ENCODE measurements around the gene SAGE1. TPM values are rescaled to one million over a fixed set of nuclear protein-coding genes. Genes with fewer than 3 reads are reported as not detected.
"Not testable (repeated sequence)": the region's sequence is repeated elsewhere in the genome, so short reads cannot be mapped to it uniquely, and the experiment has no call there.

SAGE1 gene
- total RNA-seq, 1 donor from 2014 or later: not detected

- no peaks in the 10 kb centered on the region for H3K9me3 Mint-ChIP-seq
- TF ChIP-seq CTCF (IDR thresholded peaks at IDR 0.05): no peak
- ChIA-PET POLR2A (no interaction called here), CTCF (no interaction called here)
- DNase-seq (no peak), ATAC-seq (ENCODE audit: low read depth) (no peak)
- H3K4me1 Mint-ChIP-seq: no peaks in the 10 kb centered on the region
- intact Hi-C loops (cut with micrococcal nuclease): no loop called here
- no peak overlapping the region for H3K4me3 Mint-ChIP-seq
- H3K36me3 Mint-ChIP-seq (ENCODE audit: low read depth): no peaks in the 10 kb centered on the region
- H3K27ac Mint-ChIP-seq: no peak overlapping the region
- H3K27me3 Mint-ChIP-seq: peaks cover 2% of the 10 kb centered on the region
These were observed 735 bp upstream of the SAGE1 start for GRCh38 chrX:135892781-135893180.

- Mint-ChIP-seq H3K9me3 (no peaks in the 10 kb centered on the region), H3K4me1 (no peaks in the 10 kb centered on the region), H3K36me3 (ENCODE audit: low read depth) (no peaks in the 10 kb centered on the region), H3K27ac (no peak overlapping the region), H3K27me3 (no peaks in the 10 kb centered on the region), H3K4me3 (no peak overlapping the region)
- ChIA-PET POLR2A (no interaction called here), CTCF (no interaction called here)
- intact Hi-C loops (cut with micrococcal nuclease): no loop called here
- DNase-seq (no peak), ATAC-seq (ENCODE audit: low read depth) (no peak)
- no peak for TF ChIP-seq CTCF (IDR thresholded peaks at IDR 0.05)
These were observed 16.7 kb downstream of the SAGE1 start for GRCh38 chrX:135910251-135910650.

DNA sequence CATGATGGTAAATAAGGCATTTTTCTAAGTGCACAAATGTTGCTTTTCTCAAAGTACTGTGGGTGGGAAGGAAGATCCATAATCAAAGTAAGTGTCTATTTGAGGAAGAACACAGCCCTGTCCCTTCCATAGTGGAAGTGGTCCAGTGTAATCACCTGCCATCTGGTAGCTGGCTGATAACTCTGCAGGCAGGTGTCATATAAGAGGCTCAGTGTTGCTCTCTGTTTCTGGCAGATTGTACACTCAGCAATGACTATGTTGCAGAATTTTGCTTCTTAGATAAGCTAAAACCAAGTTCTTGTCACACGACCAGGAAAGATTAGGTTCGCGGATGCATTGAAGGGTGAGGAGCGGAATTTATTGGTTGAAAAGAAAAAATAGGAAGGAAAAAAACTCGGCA, 20.9 kb downstream of the SAGE1 start:
- no peak for ATAC-seq (ENCODE audit: low read depth)
- Mint-ChIP-seq H3K4me1 (no peaks in the 10 kb centered on the region), H3K27me3 (no peaks in the 10 kb centered on the region), H3K27ac (no peak overlapping the region), H3K36me3 (ENCODE audit: low read depth) (no peaks in the 10 kb centered on the region), H3K9me3 (no peaks in the 10 kb centered on the region), H3K4me3 (no peak overlapping the region)
- intact Hi-C loops (cut with micrococcal nuclease): no loop called here
- no peak for DNase-seq
- no peak for TF ChIP-seq CTCF (IDR thresholded peaks at IDR 0.05)
- CTCF ChIA-PET: no interaction called here
- POLR2A ChIA-PET: no interaction called here

- intact Hi-C loops (cut with micrococcal nuclease); POLR2A ChIA-PET; H3K9me3 Mint-ChIP-seq; H3K36me3 Mint-ChIP-seq (ENCODE audit: low read depth); H3K4me1 Mint-ChIP-seq; ATAC-seq (ENCODE audit: low read depth); H3K27me3 Mint-ChIP-seq; H3K4me3 Mint-ChIP-seq; H3K27ac Mint-ChIP-seq; DNase-seq: not testable (repeated sequence)
- CTCF ChIA-PET: interaction anchor here (1.0 kb wide), 1 partner anchor 11 kb away, joined by 3 read pairs; no protein-coding TSS in a partner anchor
These were observed 27.0 kb downstream of the SAGE1 start for GRCh38 chrX:135920516-135920915.

DNA sequence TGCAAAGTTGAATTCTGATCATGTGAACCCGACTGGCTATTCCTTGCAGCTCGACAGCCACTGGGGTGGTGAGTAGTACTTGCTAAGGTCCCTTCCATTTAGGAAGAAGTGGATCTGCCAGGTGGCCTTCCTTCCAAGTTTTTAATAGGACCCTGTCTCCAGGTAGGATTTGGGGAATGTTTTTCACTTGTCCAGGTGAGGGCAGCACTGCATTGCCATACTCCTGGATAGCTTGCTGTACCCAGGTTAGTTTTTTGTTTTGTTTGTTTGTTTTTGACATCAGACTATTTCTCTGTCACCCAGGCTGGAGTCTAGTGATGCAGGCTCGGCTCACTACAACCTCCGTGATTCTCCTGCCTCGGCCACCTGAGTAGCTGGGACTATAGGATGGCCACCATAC, 29.8 kb downstream of the SAGE1 start:
- TF ChIP-seq CTCF (IDR thresholded peaks at IDR 0.05): no peak
- no peak overlapping the region for H3K27ac Mint-ChIP-seq
- no peaks in the 10 kb centered on the region for H3K4me1 Mint-ChIP-seq
- ATAC-seq (ENCODE audit: low read depth) (no peak), DNase-seq (no peak)
- H3K4me3 Mint-ChIP-seq: no peak overlapping the region
- intact Hi-C loops (cut with micrococcal nuclease): no loop called here
- H3K36me3 Mint-ChIP-seq (ENCODE audit: low read depth): no peaks in the 10 kb centered on the region
- ChIA-PET POLR2A (no interaction called here), CTCF (no interaction called here)
- no peaks in the 10 kb centered on the region for H3K27me3 Mint-ChIP-seq
- H3K9me3 Mint-ChIP-seq: no peaks in the 10 kb centered on the region

DNA sequence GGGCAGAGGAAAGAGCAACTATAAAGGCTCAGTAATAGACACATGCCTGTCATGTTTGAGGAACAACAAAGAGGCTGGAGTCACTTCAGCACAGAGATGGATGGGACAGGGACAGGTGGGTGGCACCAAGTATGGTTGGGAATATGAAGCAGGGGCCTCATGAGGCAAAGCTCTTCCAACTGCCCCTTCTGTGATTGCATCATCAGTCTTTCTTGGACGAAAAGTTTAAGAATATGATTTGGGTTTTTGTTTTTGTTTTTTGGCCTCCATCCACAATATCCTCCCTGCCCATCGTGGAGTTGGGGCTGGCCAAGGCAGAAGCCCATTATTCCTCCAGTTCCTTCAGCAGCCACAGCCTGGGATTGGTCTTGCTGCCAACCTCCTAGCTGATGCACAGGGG, 34.4 kb downstream of the SAGE1 start:
- H3K4me1 Mint-ChIP-seq: no peaks in the 10 kb centered on the region
- DNase-seq: no peak
- no peak overlapping the region for H3K4me3 Mint-ChIP-seq
- ATAC-seq (ENCODE audit: low read depth): no peak
- intact Hi-C loops (cut with micrococcal nuclease): no loop called here
- TF ChIP-seq CTCF (IDR thresholded peaks at IDR 0.05): no peak
- H3K27ac Mint-ChIP-seq: no peak overlapping the region
- H3K9me3 Mint-ChIP-seq: no peaks in the 10 kb centered on the region
- POLR2A ChIA-PET: no interaction called here
- H3K36me3 Mint-ChIP-seq (ENCODE audit: low read depth): no peaks in the 10 kb centered on the region
- CTCF ChIA-PET: no interaction called here
- no peaks in the 10 kb centered on the region for H3K27me3 Mint-ChIP-seq

All from activated B cell treated with CpG ODN at 0.5 μM for 24 hours (primary cell).